Trophoblast cell (in vitro differentiated cells and primary cell): ENCODE measurements around the gene AFTPH. TPM values are rescaled to one million over a fixed set of nuclear protein-coding genes. Genes with fewer than 3 reads are reported as not detected.

ENCODE experiments used
- DNase-seq, 2 donors: peaks; one replicate each; pipeline ENCODE4 v3.0.0-alpha.2; 2016
- H2AFZ ChIP-seq: 2 replicates; pipeline ENCODE4 v1.6.1; 2013; ENCODE audit warnings: low read length, moderate library complexity, mild to moderate bottlenecking; ENCODE audit not compliant: insufficient read depth, poor library complexity
- H2AK5ac ChIP-seq: 2 replicates; pipeline ENCODE4 v1.6.1; 2013; ENCODE audit warnings: mild to moderate bottlenecking, low read length
- H2BK120ac ChIP-seq: 2 replicates; pipeline ENCODE4 v1.6.1; 2013; ENCODE audit warnings: low read length, mild to moderate bottlenecking, moderate library complexity; ENCODE audit not compliant: insufficient read depth, poor library complexity
- H2BK12ac ChIP-seq: 2 replicates; pipeline ENCODE4 v1.6.1; 2013; ENCODE audit warnings: mild to moderate bottlenecking, low read length, moderate library complexity
- H2BK5ac ChIP-seq: 2 replicates; pipeline ENCODE4 v1.6.1; 2013; ENCODE audit warnings: low read length, low read depth, moderate library complexity, mild to moderate bottlenecking; ENCODE audit not compliant: poor library complexity
- H3K14ac ChIP-seq: 2 replicates; pipeline ENCODE4 v1.6.1; 2013; ENCODE audit warnings: mild to moderate bottlenecking, low read length
- H3K18ac ChIP-seq: 2 replicates; pipeline ENCODE4 v1.6.1; 2013; ENCODE audit warnings: mild to moderate bottlenecking, low read length
- H3K23ac ChIP-seq: 2 replicates; pipeline ENCODE4 v1.6.1; 2013; ENCODE audit warnings: low read length
- H3K27ac ChIP-seq: 2 replicates; pipeline ENCODE4 v1.5.1; 2013; ENCODE audit warnings: low read depth, mild to moderate bottlenecking, inconsistent platforms, low read length, moderate library complexity
- H3K27me3 ChIP-seq: 2 replicates; pipeline ENCODE4 v1.6.1; 2013; ENCODE audit warnings: inconsistent platforms, mild to moderate bottlenecking, low read length, moderate library complexity; ENCODE audit not compliant: insufficient read depth
- H3K36me3 ChIP-seq, 2 experiments: 1 replicate in 1 of 2; 2 replicates in 1 of 2; pipeline ENCODE4 v1.6.1; 2013; ENCODE audit warnings: low read length in 2 of 2, mild to moderate bottlenecking in 2 of 2, moderate library complexity in 1 of 2; ENCODE audit not compliant: insufficient read depth in 2 of 2, control insufficient read depth in 1 of 2
- H3K4ac ChIP-seq: 2 replicates; pipeline ENCODE4 v1.6.1; 2013; ENCODE audit warnings: low read depth, mild to moderate bottlenecking, low read length, moderate library complexity
- H3K4me1 ChIP-seq, 2 experiments: 1 replicate in 1 of 2; 2 replicates in 1 of 2; pipeline ENCODE4 v1.6.1; 2013; ENCODE audit warnings: low read length in 2 of 2, mild to moderate bottlenecking in 2 of 2, moderate library complexity in 1 of 2; ENCODE audit not compliant: insufficient read depth in 2 of 2, control insufficient read depth in 1 of 2
- H3K4me2 ChIP-seq: 2 replicates; pipeline ENCODE4 v1.6.1; 2013; ENCODE audit warnings: inconsistent platforms, mild to moderate bottlenecking, low read length, moderate library complexity
- H3K4me3 ChIP-seq: 2 replicates; pipeline ENCODE4 v1.5.1; 2013; ENCODE audit warnings: mild to moderate bottlenecking, low read depth, low read length, inconsistent platforms
- H3K79me1 ChIP-seq: one replicate; pipeline ENCODE4 v1.6.1; 2013; ENCODE audit warnings: low read length
- H3K79me2 ChIP-seq: 2 replicates; pipeline ENCODE4 v1.6.1; 2013; ENCODE audit warnings: low read length, mild to moderate bottlenecking; ENCODE audit not compliant: control insufficient read depth, insufficient read depth, poor library complexity
- H3K9ac ChIP-seq: 2 replicates; pipeline ENCODE4 v1.6.1; 2013; ENCODE audit warnings: mild to moderate bottlenecking, low read length
- H3K9me3 ChIP-seq: 2 replicates; pipeline ENCODE4 v1.6.1; 2013; ENCODE audit warnings: low read depth, mild to moderate bottlenecking, control low read depth, inconsistent platforms, low read length; ENCODE audit not compliant: insufficient read depth
- H4K12ac ChIP-seq: 2 replicates; pipeline ENCODE4 v1.6.1; 2013; ENCODE audit warnings: low read depth, mild to moderate bottlenecking, low read length, moderate library complexity
- H4K8ac ChIP-seq: 2 replicates; pipeline ENCODE4 v1.6.1; 2013; ENCODE audit warnings: low read depth, mild to moderate bottlenecking, low read length, moderate library complexity
- H4K91ac ChIP-seq: one replicate; pipeline ENCODE4 v1.6.1; 2013; ENCODE audit warnings: low read depth, mild to moderate bottlenecking, low read length, moderate library complexity
- WGBS: extraction: QIAGEN DNeasy Blood & Tissue Kit; methylation state at CpG from one replicate; pipeline ENCODE4 v1.1.7; 2013; ENCODE audit warnings: missing lambda C conversion rate; ENCODE audit not compliant: insufficient read length, insufficient coverage; ENCODE audit errors: extremely low coverage; 5-methylcytosine and 5-hydroxymethylcytosine counted together
- polyA plus RNA-seq: library from polyadenylated mRNA; stranded (reverse); fragments of 200-250 nt; gene quantifications from 2 replicates; pipeline ENCODE4 v1.2.3, GENCODE V29; 2013

AFTPH gene, protein sequence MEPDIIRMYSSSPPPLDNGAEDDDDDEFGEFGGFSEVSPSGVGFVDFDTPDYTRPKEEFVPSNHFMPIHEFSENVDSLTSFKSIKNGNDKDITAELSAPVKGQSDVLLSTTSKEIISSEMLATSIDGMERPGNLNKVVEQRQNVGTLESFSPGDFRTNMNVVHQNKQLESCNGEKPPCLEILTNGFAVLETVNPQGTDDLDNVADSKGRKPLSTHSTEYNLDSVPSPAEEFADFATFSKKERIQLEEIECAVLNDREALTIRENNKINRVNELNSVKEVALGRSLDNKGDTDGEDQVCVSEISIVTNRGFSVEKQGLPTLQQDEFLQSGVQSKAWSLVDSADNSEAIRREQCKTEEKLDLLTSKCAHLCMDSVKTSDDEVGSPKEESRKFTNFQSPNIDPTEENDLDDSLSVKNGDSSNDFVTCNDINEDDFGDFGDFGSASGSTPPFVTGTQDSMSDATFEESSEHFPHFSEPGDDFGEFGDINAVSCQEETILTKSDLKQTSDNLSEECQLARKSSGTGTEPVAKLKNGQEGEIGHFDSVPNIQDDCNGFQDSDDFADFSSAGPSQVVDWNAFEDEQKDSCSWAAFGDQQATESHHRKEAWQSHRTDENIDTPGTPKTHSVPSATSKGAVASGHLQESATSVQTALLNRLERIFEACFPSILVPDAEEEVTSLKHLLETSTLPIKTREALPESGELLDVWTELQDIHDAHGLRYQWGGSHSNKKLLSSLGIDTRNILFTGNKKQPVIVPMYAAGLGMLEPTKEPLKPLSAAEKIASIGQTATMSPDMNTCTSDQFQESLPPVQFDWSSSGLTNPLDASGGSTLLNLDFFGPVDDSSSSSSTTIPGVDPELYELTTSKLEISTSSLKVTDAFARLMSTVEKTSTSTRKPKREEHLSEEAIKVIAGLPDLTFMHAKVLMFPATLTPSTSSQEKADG
- 21.9 and 23.3 TPM in 2 replicates for polyA plus RNA-seq

DNA sequence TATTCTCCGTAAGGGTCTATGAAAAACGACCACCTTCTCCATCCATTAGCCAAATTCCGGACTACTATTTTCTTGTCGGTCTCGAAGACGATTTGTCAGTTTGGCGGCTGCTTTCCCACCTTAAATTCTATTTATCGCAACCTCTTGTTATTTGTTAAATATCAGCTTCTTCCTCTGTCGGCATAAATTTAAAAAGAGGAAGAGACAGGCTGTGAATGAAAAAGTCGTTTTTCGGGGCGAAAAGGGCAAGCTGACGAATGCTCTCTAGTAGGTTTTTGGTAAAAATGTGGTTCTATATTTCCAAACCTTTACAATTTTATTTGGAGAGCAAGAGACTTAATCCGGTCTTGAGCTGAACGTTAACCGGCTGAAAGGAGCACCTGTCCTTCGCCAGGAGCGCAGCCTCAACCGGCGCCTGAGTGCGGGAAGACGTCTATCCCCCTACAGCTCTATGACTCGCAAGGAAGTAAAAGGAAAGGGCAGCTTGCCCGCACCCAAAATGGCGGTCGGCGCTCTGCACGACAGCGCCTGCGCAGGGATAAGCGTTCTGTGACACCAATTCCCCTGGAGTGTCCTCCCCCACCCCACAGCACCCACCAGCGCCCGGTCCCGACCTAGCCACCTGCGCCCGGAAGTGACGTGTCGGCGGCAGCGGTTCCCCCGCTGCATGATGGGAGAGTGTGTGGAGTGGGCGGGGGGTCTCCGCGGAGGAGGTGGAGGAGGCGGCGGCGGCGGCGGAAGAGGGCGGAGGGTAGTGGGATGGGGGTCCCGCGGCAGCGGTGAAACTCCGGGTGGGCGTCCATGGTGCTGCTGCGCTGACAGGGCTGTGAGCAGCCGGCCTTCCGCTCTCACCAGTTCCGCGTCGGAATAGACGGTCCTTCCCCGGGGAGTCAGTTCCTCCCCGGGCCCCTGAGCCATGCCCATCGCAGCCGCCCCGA is at the start of gene AFTPH:
Gene AFTPH, plus strand, starts transcription at position 663 of the 938 bp plus-strand sequence. CDS start 27,147 bp downstream, outside the sequence.
- peak within 1 kb of the TSS; percentile 92 for H3K9ac ChIP-seq
- no CpG with 5 or more reads among the region's 67 CpGs for WGBS
- no peaks in the 10 kb centered on the region for H3K27me3 ChIP-seq
- H3K27ac ChIP-seq = peak within 1 kb of the TSS; percentile 80
- no peak within 1 kb of the TSS for H2AK5ac ChIP-seq
- no peaks in the 10 kb centered on the region for H3K36me3 ChIP-seq
- peak within 1 kb of the TSS; percentile 94 for H3K4me2 ChIP-seq
- no peaks in the 10 kb centered on the region for H3K9me3 ChIP-seq
- H4K8ac ChIP-seq = peak within 1 kb of the TSS; percentile 94
- peaks cover 8% of the 10 kb centered on the region for H3K79me1 ChIP-seq
- H2BK5ac ChIP-seq = peak within 1 kb of the TSS; percentile 67
- H3K14ac ChIP-seq = peak within 1 kb of the TSS; percentile 81
- H3K79me2 ChIP-seq = peaks cover 9% of the 10 kb centered on the region
- peak within 1 kb of the TSS; percentile 96 for H3K4me3 ChIP-seq
- peak within 1 kb of the TSS; percentile 58 for H3K4ac ChIP-seq
- H2BK120ac ChIP-seq = peak within 1 kb of the TSS; percentile 29
- H3K4me1 ChIP-seq = peaks cover 0 to 3% of the 10 kb centered on the region in 2 experiments
- peak within 1 kb of the TSS; percentile 81 for H2AFZ ChIP-seq
- DNase-seq = peak; percentile 99 to 100
- no peak within 1 kb of the TSS for H3K23ac ChIP-seq
- peak within 1 kb of the TSS; percentile 67 for H4K91ac ChIP-seq
- H3K18ac ChIP-seq = peak within 1 kb of the TSS; percentile 65
- peak within 1 kb of the TSS; percentile 79 for H4K12ac ChIP-seq
- H2BK12ac ChIP-seq = no peak within 1 kb of the TSS

DNA sequence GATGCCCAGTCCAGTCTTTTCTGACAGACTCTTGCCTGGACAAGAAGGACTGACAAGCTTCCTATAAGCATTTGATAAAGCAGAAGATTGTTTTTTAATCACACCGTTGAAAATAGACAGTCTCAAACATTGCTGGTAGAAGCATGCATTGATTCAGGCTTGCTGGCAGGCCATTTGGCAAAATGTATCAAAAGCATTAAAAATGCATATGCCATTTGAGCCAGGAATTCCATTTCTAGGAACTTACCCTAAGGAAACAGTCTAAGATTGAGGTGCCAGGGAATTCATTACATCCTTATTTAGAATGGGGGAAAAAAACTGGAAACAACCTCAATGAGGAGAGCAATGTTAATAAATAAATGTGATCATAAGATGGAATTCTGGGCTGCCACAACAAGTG is 49.5 kb upstream of the AFTPH start:
- Histone ChIP-seq H4K8ac (no peak overlapping the region), H3K4me3 (no peak overlapping the region), H3K79me2 (no peaks in the 10 kb centered on the region), H2BK5ac (no peak overlapping the region), H4K91ac (no peak overlapping the region), H2BK120ac (no peak overlapping the region), H3K18ac (no peak overlapping the region), H3K27ac (no peak overlapping the region), H2AFZ (no peak overlapping the region), H4K12ac (no peak overlapping the region), H3K27me3 (no peaks in the 10 kb centered on the region), H2AK5ac (no peak overlapping the region), H3K14ac (no peak overlapping the region), H3K4ac (no peak overlapping the region), H3K9ac (no peak overlapping the region), H2BK12ac (no peak overlapping the region), H3K23ac (no peak overlapping the region), H3K79me1 (peaks cover 2% of the 10 kb centered on the region), H3K4me1 (peaks cover 9 to 11% of the 10 kb centered on the region in 2 experiments), H3K4me2 (no peak overlapping the region), H3K9me3 (no peaks in the 10 kb centered on the region), H3K36me3 (no peaks in the 10 kb centered on the region)
- no CpG with 5 or more reads among the region's 1 CpG for WGBS
- DNase-seq = no peak

DNA sequence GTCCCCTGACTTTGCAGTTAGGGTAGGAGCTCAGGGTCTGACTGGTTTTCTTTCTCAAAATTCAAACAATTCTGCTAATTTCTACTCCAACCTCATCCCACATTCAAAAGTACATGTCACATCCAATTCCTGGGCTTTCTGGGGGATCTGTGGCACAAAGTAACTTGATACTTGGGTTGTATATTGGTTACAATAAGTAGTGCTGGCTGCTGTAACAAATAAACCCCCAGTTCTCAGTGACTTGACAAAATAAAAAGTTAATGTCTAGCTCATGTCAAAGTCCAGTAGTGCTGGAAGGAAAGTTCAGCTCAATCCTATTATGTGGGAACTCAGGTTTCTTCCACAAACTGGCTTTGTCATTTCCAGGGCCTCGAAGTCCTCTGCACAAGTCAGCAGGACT is 47.1 kb upstream of the AFTPH start:
- Histone ChIP-seq H2BK120ac (no peak overlapping the region), H3K79me2 (no peaks in the 10 kb centered on the region), H3K4me3 (no peak overlapping the region), H3K36me3 (no peaks in the 10 kb centered on the region), H4K8ac (no peak overlapping the region), H3K23ac (no peak overlapping the region), H3K14ac (no peak overlapping the region), H2AFZ (no peak overlapping the region), H2AK5ac (no peak overlapping the region), H4K91ac (no peak overlapping the region), H3K4me1 (peaks cover 0 to 5% of the 10 kb centered on the region in 2 experiments), H3K9ac (no peak overlapping the region), H4K12ac (no peak overlapping the region), H3K27me3 (no peaks in the 10 kb centered on the region), H3K4ac (no peak overlapping the region), H3K4me2 (no peak overlapping the region), H3K27ac (no peak overlapping the region), H3K9me3 (no peaks in the 10 kb centered on the region), H2BK5ac (no peak overlapping the region), H3K79me1 (peaks cover 2% of the 10 kb centered on the region), H3K18ac (no peak overlapping the region), H2BK12ac (no peak overlapping the region)
- no CpG with 5 or more reads among the region's 1 CpG for WGBS
- no peak for DNase-seq

DNA sequence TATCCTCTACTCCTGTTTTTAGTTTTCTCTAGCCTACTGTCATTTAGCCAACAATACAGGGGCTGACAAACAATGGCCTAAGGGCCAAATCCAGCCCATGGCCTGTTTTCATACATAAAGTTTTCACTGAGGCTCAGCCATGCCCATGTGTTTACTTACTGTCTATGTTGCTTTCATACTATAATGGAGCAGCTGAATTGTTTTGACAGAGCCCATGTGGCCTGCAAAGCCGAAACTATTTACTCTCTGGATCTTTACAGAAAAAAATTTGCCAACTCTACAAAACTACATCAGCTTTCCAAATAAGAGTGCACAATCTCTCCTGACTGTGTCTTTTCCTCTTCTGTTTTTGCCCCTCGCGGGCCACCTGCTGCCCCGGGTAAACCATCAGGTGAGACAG is 46.1 kb upstream of the AFTPH start:
- Histone ChIP-seq H2BK12ac (no peak overlapping the region), H3K4ac (no peak overlapping the region), H3K79me1 (peaks cover 2% of the 10 kb centered on the region), H3K9ac (no peak overlapping the region), H3K27ac (no peak overlapping the region), H3K4me3 (no peak overlapping the region), H2AFZ (no peak overlapping the region), H3K14ac (no peak overlapping the region), H4K8ac (no peak overlapping the region), H3K9me3 (no peaks in the 10 kb centered on the region), H3K79me2 (no peaks in the 10 kb centered on the region), H3K36me3 (no peaks in the 10 kb centered on the region), H3K23ac (no peak overlapping the region), H2AK5ac (no peak overlapping the region), H2BK5ac (no peak overlapping the region), H2BK120ac (no peak overlapping the region), H4K91ac (no peak overlapping the region), H3K27me3 (no peaks in the 10 kb centered on the region), H3K4me1 (peaks cover 2 to 5% of the 10 kb centered on the region in 2 experiments), H4K12ac (no peak overlapping the region), H3K4me2 (no peak overlapping the region), H3K18ac (no peak overlapping the region)
- DNase-seq = no peak
- no CpG with 5 or more reads among the region's 4 CpGs for WGBS
